GM19452 (cell line): ENCODE results near the gene MTA3.
"Not testable (repeated sequence)": the region's sequence is repeated elsewhere in the genome, so short reads cannot be mapped to it uniquely, and the experiment has no call there.

Experiments used
- ATAC-seq: cut with Tn5 transposase; IDR thresholded peaks from one replicate; pipeline ENCODE4 v1.9.1; 2021; ENCODE audit not compliant: unreplicated experiment

MTA3 gene

GRCh38 chr2:42606166-42606565 lies 37.7 kb downstream of the MTA3 start:
- ATAC-seq = not testable (repeated sequence)

- no peak for ATAC-seq
Measured at GRCh38 chr2:42607101-42607637, 38.7 kb downstream of the MTA3 start.

- ATAC-seq = no peak
Measured at GRCh38 chr2:42613281-42614064, 45.0 kb downstream of the MTA3 start.

GRCh38 chr2:42614838-42615237 lies 46.4 kb downstream of the MTA3 start:
- no peak for ATAC-seq

- ATAC-seq = no peak
Measured at GRCh38 chr2:42618116-42618515, 49.7 kb downstream of the MTA3 start.

- ATAC-seq = no peak
Measured at GRCh38 chr2:42618972-42619371, 50.5 kb downstream of the MTA3 start.

GRCh38 chr2:42621626-42622025 lies 53.2 kb downstream of the MTA3 start:
- ATAC-seq = not testable (repeated sequence)

GRCh38 chr2:42622943-42623676 lies 54.7 kb downstream of the MTA3 start:
- no peak for ATAC-seq

GRCh38 chr2:42624047-42624446 lies 55.6 kb downstream of the MTA3 start:
- no peak for ATAC-seq

- ATAC-seq = not testable (repeated sequence)
Measured at GRCh38 chr2:42628024-42628423, 59.6 kb downstream of the MTA3 start.

- no peak for ATAC-seq
Measured at GRCh38 chr2:42636934-42637333, 68.5 kb downstream of the MTA3 start.

GRCh38 chr2:42638080-42638784 lies 69.8 kb downstream of the MTA3 start:
- no peak for ATAC-seq

GRCh38 chr2:42639340-42640077 lies 71.1 kb downstream of the MTA3 start:
- ATAC-seq = no peak

GRCh38 chr2:42640261-42640660 lies 71.8 kb downstream of the MTA3 start:
- ATAC-seq = no peak

GRCh38 chr2:42642371-42642770 lies 73.9 kb downstream of the MTA3 start:
- ATAC-seq = not testable (repeated sequence)

GRCh38 chr2:42645551-42645950 lies 77.1 kb downstream of the MTA3 start:
- no peak for ATAC-seq

- ATAC-seq = no peak
Measured at GRCh38 chr2:42648796-42649195, 80.4 kb downstream of the MTA3 start.

GRCh38 chr2:42651057-42651456 lies 82.6 kb downstream of the MTA3 start:
- no peak for ATAC-seq

GRCh38 chr2:42652086-42652485 lies 83.7 kb downstream of the MTA3 start:
- no peak for ATAC-seq

GRCh38 chr2:42653039-42653438 lies 84.6 kb downstream of the MTA3 start:
- ATAC-seq = no peak
